ENCODE measurements around the gene BCL2L13. TPM values are rescaled to one million over a fixed set of nuclear protein-coding genes. Genes with fewer than 3 reads are reported as not detected.
"Not testable (repeated sequence)": the region's sequence is repeated elsewhere in the genome, so short reads cannot be mapped to it uniquely, and the experiment has no call there.

The BCL2L13 gene
- total RNA-seq, 1 experiment from 2014 or later, result 53.5 TPM

GRCh38 chr22:17741866-17742526 lies 103.4 kb downstream of the BCL2L13 start:
- H3K27me3 ChIP-seq (ENCODE audit: control insufficient read depth, insufficient read depth, low read length), result no peaks in the 10 kb centered on the region
- no peaks in the 10 kb centered on the region; the same call in 1 of the 2 replicates for H3K36me3 ChIP-seq (replicated peaks; ENCODE audit: control insufficient read depth, insufficient read depth, low read length)
- no peak for DNase-seq
- H3K4me3 ChIP-seq (ENCODE audit: insufficient read depth, low read depth, low read length), result no peak overlapping the region

GRCh38 chr22:17742527-17742902 lies 104.0 kb downstream of the BCL2L13 start:
- DNase-seq, result peak; percentile 97
- Histone ChIP-seq H3K27me3 (ENCODE audit: control insufficient read depth, insufficient read depth, low read length) (no peaks in the 10 kb centered on the region), H3K4me3 (ENCODE audit: insufficient read depth, low read depth, low read length) (no peak overlapping the region), H3K36me3 (replicated peaks; ENCODE audit: control insufficient read depth, insufficient read depth, low read length) (no peaks in the 10 kb centered on the region; the same call in 1 of the 2 replicates)

- DNase-seq, result peak; percentile 73
- H3K4me3 ChIP-seq (ENCODE audit: insufficient read depth, low read depth, low read length), result no peak overlapping the region
Observed at GRCh38 chr22:17743661-17744411, 105.3 kb downstream of the BCL2L13 start.

GRCh38 chr22:17744430-17744829 lies 105.9 kb downstream of the BCL2L13 start:
- Histone ChIP-seq H3K27me3 (ENCODE audit: control insufficient read depth, insufficient read depth, low read length) (no peaks in the 10 kb centered on the region), H3K36me3 (replicated peaks; ENCODE audit: control insufficient read depth, insufficient read depth, low read length) (no peaks in the 10 kb centered on the region), H3K4me3 (ENCODE audit: insufficient read depth, low read depth, low read length) (no peak overlapping the region)
- no peak for DNase-seq

More at GRCh38 chr22:17743661-17744411, 105.3 kb downstream of the BCL2L13 start:
- Histone ChIP-seq H3K36me3 (replicated peaks; ENCODE audit: control insufficient read depth, insufficient read depth, low read length) (no peaks in the 10 kb centered on the region), H3K27me3 (ENCODE audit: control insufficient read depth, insufficient read depth, low read length) (no peaks in the 10 kb centered on the region)

- no peaks in the 10 kb centered on the region for H3K36me3 ChIP-seq (replicated peaks; ENCODE audit: control insufficient read depth, insufficient read depth, low read length)
- H3K4me3 ChIP-seq (ENCODE audit: insufficient read depth, low read depth, low read length), result no peak overlapping the region
- no peak for DNase-seq
Observed at GRCh38 chr22:17746916-17747315, 108.4 kb downstream of the BCL2L13 start.

GRCh38 chr22:17748555-17749353 lies 110.2 kb downstream of the BCL2L13 start:
- no peak overlapping the region for H3K4me3 ChIP-seq (ENCODE audit: insufficient read depth, low read depth, low read length)
- H3K27me3 ChIP-seq (ENCODE audit: control insufficient read depth, insufficient read depth, low read length), result no peaks in the 10 kb centered on the region
- no peaks in the 10 kb centered on the region for H3K36me3 ChIP-seq (replicated peaks; ENCODE audit: control insufficient read depth, insufficient read depth, low read length)
- peak; percentile 97 for DNase-seq

More at GRCh38 chr22:17746916-17747315, 108.4 kb downstream of the BCL2L13 start:
- H3K27me3 ChIP-seq (ENCODE audit: control insufficient read depth, insufficient read depth, low read length), result no peaks in the 10 kb centered on the region

- Histone ChIP-seq H3K4me3 (ENCODE audit: insufficient read depth, low read depth, low read length) (no peak overlapping the region), H3K27me3 (ENCODE audit: control insufficient read depth, insufficient read depth, low read length) (no peaks in the 10 kb centered on the region), H3K36me3 (replicated peaks; ENCODE audit: control insufficient read depth, insufficient read depth, low read length) (no peaks in the 10 kb centered on the region)
- peak; percentile 56 for DNase-seq
Observed at GRCh38 chr22:17749605-17750395, 111.2 kb downstream of the BCL2L13 start.

- H3K4me3 ChIP-seq (ENCODE audit: insufficient read depth, low read depth, low read length), result no peak overlapping the region
- H3K27me3 ChIP-seq (ENCODE audit: control insufficient read depth, insufficient read depth, low read length), result no peaks in the 10 kb centered on the region
- H3K36me3 ChIP-seq (replicated peaks; ENCODE audit: control insufficient read depth, insufficient read depth, low read length), result no peaks in the 10 kb centered on the region
- DNase-seq, result no peak
Observed at GRCh38 chr22:17751596-17751995, 113.0 kb downstream of the BCL2L13 start.

- no peaks in the 10 kb centered on the region for H3K36me3 ChIP-seq (replicated peaks; ENCODE audit: control insufficient read depth, insufficient read depth, low read length)
- DNase-seq, result no peak
- no peak overlapping the region for H3K4me3 ChIP-seq (ENCODE audit: insufficient read depth, low read depth, low read length)
- no peaks in the 10 kb centered on the region for H3K27me3 ChIP-seq (ENCODE audit: control insufficient read depth, insufficient read depth, low read length)
Observed at GRCh38 chr22:17753401-17753989, 114.9 kb downstream of the BCL2L13 start.

GRCh38 chr22:17754233-17754925 lies 115.8 kb downstream of the BCL2L13 start:
- peak; percentile 87 for DNase-seq
- no peaks in the 10 kb centered on the region for H3K36me3 ChIP-seq (replicated peaks; ENCODE audit: control insufficient read depth, insufficient read depth, low read length)
- no peaks in the 10 kb centered on the region for H3K27me3 ChIP-seq (ENCODE audit: control insufficient read depth, insufficient read depth, low read length)
- no peak overlapping the region for H3K4me3 ChIP-seq (ENCODE audit: insufficient read depth, low read depth, low read length)

GRCh38 chr22:17761138-17761488 lies 122.6 kb downstream of the BCL2L13 start:
- no peak overlapping the region for H3K4me3 ChIP-seq (ENCODE audit: insufficient read depth, low read depth, low read length)
- DNase-seq, result no peak
- H3K36me3 ChIP-seq (replicated peaks; ENCODE audit: control insufficient read depth, insufficient read depth, low read length), result no peaks in the 10 kb centered on the region
- no peaks in the 10 kb centered on the region for H3K27me3 ChIP-seq (ENCODE audit: control insufficient read depth, insufficient read depth, low read length)

- H3K4me3 ChIP-seq (ENCODE audit: insufficient read depth, low read depth, low read length); H3K27me3 ChIP-seq (ENCODE audit: control insufficient read depth, insufficient read depth, low read length); DNase-seq; H3K36me3 ChIP-seq (replicated peaks; ENCODE audit: control insufficient read depth, insufficient read depth, low read length): not testable (repeated sequence)
Observed at GRCh38 chr22:17763442-17763841, 124.9 kb downstream of the BCL2L13 start.

- no peak for DNase-seq
- Histone ChIP-seq H3K36me3 (replicated peaks; ENCODE audit: control insufficient read depth, insufficient read depth, low read length) (no peaks in the 10 kb centered on the region), H3K27me3 (ENCODE audit: control insufficient read depth, insufficient read depth, low read length) (no peaks in the 10 kb centered on the region), H3K4me3 (ENCODE audit: insufficient read depth, low read depth, low read length) (no peak overlapping the region)
Observed at GRCh38 chr22:17764036-17764435, 125.5 kb downstream of the BCL2L13 start.

Measured in H7 (cell line).